Smooth muscle cell (in vitro differentiated cells): ENCODE data around the gene CCND1. TPM values are rescaled to one million over a fixed set of nuclear protein-coding genes. Genes with fewer than 3 reads are reported as not detected.

Source experiments
- DNase-seq: peaks from one replicate; lab custom pipeline; 2025; ENCODE audit not compliant: unreplicated experiment; lab: John Stamatoyannopoulos, UW
- H2AFZ ChIP-seq: fragments of 200-600 bp; sonication (generic); 2 replicates; pipeline ENCODE4 v1.6.0; 2016; ENCODE audit warnings: antibody characterized with exemption, low read depth, mild to moderate bottlenecking
- H3F3A ChIP-seq: fragments of 200-600 bp; sonication (generic); 2 replicates; pipeline ENCODE4 v1.6.0; 2017; ENCODE audit warnings: antibody characterized with exemption, low read depth
- H3K27ac ChIP-seq: fragments of 200-600 bp; sonication (generic); 2 replicates; pipeline ENCODE4 v1.5.1; 2016; ENCODE audit warnings: low read depth, mild to moderate bottlenecking
- H3K27me3 ChIP-seq: fragments of 200-600 bp; sonication (generic); 2 replicates; pipeline ENCODE4 v1.6.1; 2016; ENCODE audit warnings: low read depth, mild to moderate bottlenecking
- H3K36me3 ChIP-seq: fragments of 200-600 bp; sonication (generic); 2 replicates; pipeline ENCODE4 v1.5.1; 2016; ENCODE audit warnings: low read depth
- H3K4me1 ChIP-seq: fragments of 200-600 bp; sonication (generic); 2 replicates; pipeline ENCODE4 v1.5.1; 2016; ENCODE audit warnings: low read depth
- H3K4me2 ChIP-seq: fragments of 200-600 bp; sonication (generic); 2 replicates; pipeline ENCODE4 v1.6.0; 2016; ENCODE audit warnings: mild to moderate bottlenecking
- H3K4me3 ChIP-seq: fragments of 200-600 bp; sonication (generic); 2 replicates; pipeline ENCODE4 v1.5.1; 2016; ENCODE audit warnings: mild to moderate bottlenecking
- H3K79me2 ChIP-seq: fragments of 200-600 bp; sonication (generic); 2 replicates; pipeline ENCODE4 v1.6.0; 2016; ENCODE audit warnings: low read depth, mild to moderate bottlenecking
- H3K9ac ChIP-seq: fragments of 200-600 bp; sonication (generic); 2 replicates; pipeline ENCODE4 v1.6.0; 2016; ENCODE audit warnings: low read depth
- H3K9me3 ChIP-seq: fragments of 200-600 bp; sonication (generic); replicated peaks from 2 replicates; pipeline ENCODE4 v1.5.1; 2016; ENCODE audit warnings: low read depth
- H4K20me1 ChIP-seq: fragments of 200-600 bp; sonication (generic); 2 replicates; pipeline ENCODE4 v1.6.0; 2016; ENCODE audit warnings: low read depth
- WGBS: methylation state at CpG from one replicate; pipeline ENCODE4 v1.1.7; 2016; ENCODE audit warnings: low lambda C conversion rate; 5-methylcytosine and 5-hydroxymethylcytosine counted together
- polyA plus RNA-seq: library from polyadenylated mRNA; unstranded; fragments of >200 nt; fragmentation: Nextera tagmentation; extraction: Ambion mirVana; gene quantifications from 2 replicates; pipeline ENCODE4 v1.2.1, GENCODE V29; 2016
- total RNA-seq: library from RNA; depleted of rRNA; stranded (reverse); fragments of >200 nt; gene quantifications from 2 replicates; pipeline ENCODE4 v1.2.3, GENCODE V29; 2014
- TF ChIP-seq, protein P1 (sequence below): fragments of 200-600 bp; sonication (generic); IDR thresholded peaks from 2 replicates; pipeline ENCODE4 v1.5.1; 2017; ENCODE audit warnings: borderline replicate concordance, mild to moderate bottlenecking, antibody characterized with exemption; ENCODE audit not compliant: insufficient read depth, poor library complexity, severe bottlenecking

CCND1 gene
- total and polyA plus RNA-seq, 2 experiments from 2014 or later, result 281 to 482 TPM

- H3K4me3 ChIP-seq, result no peak overlapping the region
- no peaks in the 10 kb centered on the region for H3F3A ChIP-seq
- no peak for DNase-seq
- WGBS, result 91% methylated on average over 15 of the region's 15 CpGs
- TF ChIP-seq, protein P1, sequence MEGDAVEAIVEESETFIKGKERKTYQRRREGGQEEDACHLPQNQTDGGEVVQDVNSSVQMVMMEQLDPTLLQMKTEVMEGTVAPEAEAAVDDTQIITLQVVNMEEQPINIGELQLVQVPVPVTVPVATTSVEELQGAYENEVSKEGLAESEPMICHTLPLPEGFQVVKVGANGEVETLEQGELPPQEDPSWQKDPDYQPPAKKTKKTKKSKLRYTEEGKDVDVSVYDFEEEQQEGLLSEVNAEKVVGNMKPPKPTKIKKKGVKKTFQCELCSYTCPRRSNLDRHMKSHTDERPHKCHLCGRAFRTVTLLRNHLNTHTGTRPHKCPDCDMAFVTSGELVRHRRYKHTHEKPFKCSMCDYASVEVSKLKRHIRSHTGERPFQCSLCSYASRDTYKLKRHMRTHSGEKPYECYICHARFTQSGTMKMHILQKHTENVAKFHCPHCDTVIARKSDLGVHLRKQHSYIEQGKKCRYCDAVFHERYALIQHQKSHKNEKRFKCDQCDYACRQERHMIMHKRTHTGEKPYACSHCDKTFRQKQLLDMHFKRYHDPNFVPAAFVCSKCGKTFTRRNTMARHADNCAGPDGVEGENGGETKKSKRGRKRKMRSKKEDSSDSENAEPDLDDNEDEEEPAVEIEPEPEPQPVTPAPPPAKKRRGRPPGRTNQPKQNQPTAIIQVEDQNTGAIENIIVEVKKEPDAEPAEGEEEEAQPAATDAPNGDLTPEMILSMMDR, result no peak
- H3K4me2 ChIP-seq, result no peak overlapping the region
- no peaks in the 10 kb centered on the region for H3K36me3 ChIP-seq
- no peaks in the 10 kb centered on the region for H3K9me3 ChIP-seq
- H3K9ac ChIP-seq, result no peak overlapping the region
- H3K79me2 ChIP-seq, result no peaks in the 10 kb centered on the region
- H3K27me3 ChIP-seq, result peaks cover 11% of the 10 kb centered on the region
- H2AFZ ChIP-seq, result no peak overlapping the region
- peaks cover 12% of the 10 kb centered on the region for H3K4me1 ChIP-seq
- no peak overlapping the region for H3K27ac ChIP-seq
- H4K20me1 ChIP-seq, result no peaks in the 10 kb centered on the region
These were observed 56.0 kb downstream of the CCND1 start for GRCh38 chr11:69696749-69697468.

GRCh38 chr11:69697469-69697843, 56.5 kb downstream of the CCND1 start:
- WGBS, result 95% methylated on average over 8 of the region's 8 CpGs

GRCh38 chr11:69697861-69698260, 56.9 kb downstream of the CCND1 start:
- H3F3A ChIP-seq, result no peaks in the 10 kb centered on the region
- no peaks in the 10 kb centered on the region for H4K20me1 ChIP-seq
- peaks cover 22% of the 10 kb centered on the region for H3K4me1 ChIP-seq
- no peaks in the 10 kb centered on the region for H3K36me3 ChIP-seq
- H3K9ac ChIP-seq, result no peak overlapping the region
- no peak overlapping the region for H3K27ac ChIP-seq
- TF ChIP-seq, protein P1, result no peak
- DNase-seq, result no peak
- H3K9me3 ChIP-seq, result no peaks in the 10 kb centered on the region
- 92% methylated on average over 10 of the region's 10 CpGs for WGBS
- no peak overlapping the region for H3K4me3 ChIP-seq
- H2AFZ ChIP-seq, result no peak overlapping the region
- H3K4me2 ChIP-seq, result no peak overlapping the region
- H3K27me3 ChIP-seq, result peaks cover 21% of the 10 kb centered on the region
- H3K79me2 ChIP-seq, result no peaks in the 10 kb centered on the region

More at GRCh38 chr11:69697469-69697843, 56.5 kb downstream of the CCND1 start:
- Histone ChIP-seq H4K20me1 (no peaks in the 10 kb centered on the region), H3K9me3 (no peaks in the 10 kb centered on the region), H3F3A (no peaks in the 10 kb centered on the region), H3K4me3 (no peak overlapping the region), H3K9ac (no peak overlapping the region), H3K4me2 (no peak overlapping the region), H3K79me2 (no peaks in the 10 kb centered on the region), H3K4me1 (peaks cover 18% of the 10 kb centered on the region), H3K27me3 (peaks cover 17% of the 10 kb centered on the region), H3K36me3 (no peaks in the 10 kb centered on the region), H3K27ac (no peak overlapping the region), H2AFZ (no peak overlapping the region)
- TF ChIP-seq, protein P1, result no peak
- DNase-seq, result no peak

GRCh38 chr11:69698362-69698761, 57.4 kb downstream of the CCND1 start:
- no peaks in the 10 kb centered on the region for H3K36me3 ChIP-seq
- peaks cover 26% of the 10 kb centered on the region for H3K27me3 ChIP-seq
- H3K9me3 ChIP-seq, result no peaks in the 10 kb centered on the region
- no peak overlapping the region for H3K4me2 ChIP-seq
- H3K79me2 ChIP-seq, result no peaks in the 10 kb centered on the region
- H3K4me3 ChIP-seq, result no peak overlapping the region
- no peaks in the 10 kb centered on the region for H3F3A ChIP-seq
- 88% methylated on average over 2 of the region's 2 CpGs for WGBS
- DNase-seq, result no peak
- H3K9ac ChIP-seq, result no peak overlapping the region
- H3K4me1 ChIP-seq, result peaks cover 22% of the 10 kb centered on the region
- TF ChIP-seq, protein P1, result no peak
- no peak overlapping the region for H2AFZ ChIP-seq
- H3K27ac ChIP-seq, result no peak overlapping the region
- no peaks in the 10 kb centered on the region for H4K20me1 ChIP-seq
